COLO668 (cell line): ENCODE data around the gene KLF1.
A peak's percentile ranks its signal among the peaks of the same experiment; 100 is the strongest.

ENCODE experiments used
- DNase-seq: peaks from one replicate; lab custom pipeline; 2025; ENCODE audit not compliant: unreplicated experiment; lab: John Stamatoyannopoulos, UW

KLF1 gene

GRCh38 chr19:12838886-12839756, 47.9 kb downstream of the KLF1 start:
- DNase-seq: peak; percentile 61

GRCh38 chr19:12838182-12838885, 48.7 kb downstream of the KLF1 start, which contains the start of gene MAST1:
Gene MAST1 (plus strand): TSS chr19:12838515. CDS start chr19:12838573, 58 bp downstream.
- peak; percentile 87 for DNase-seq

GRCh38 chr19:12837225-12837624, 49.8 kb downstream of the KLF1 start:
- DNase-seq: no peak

- DNase-seq: no peak
Observed at GRCh38 chr19:12836529-12836863, 50.5 kb downstream of the KLF1 start.

- DNase-seq: peak; percentile 85
Observed at GRCh38 chr19:12834976-12835757, 51.8 kb downstream of the KLF1 start.

- peak; percentile 31 for DNase-seq
Observed at GRCh38 chr19:12834566-12834943, 52.4 kb downstream of the KLF1 start, which contains the start of gene RTBDN. Gene RTBDN (minus strand): TSS chr19:12834579. CDS start chr19:12829979, 4,600 bp downstream.
